22Rv1 (cell line): ENCODE measurements around the gene OR6C1.
"Not testable (repeated sequence)": the region's sequence is repeated elsewhere in the genome, so short reads cannot be mapped to it uniquely, and the experiment has no call there.

Source experiments
- H3K27ac ChIP-seq: fragments of 450-650 bp; 2 replicates; pipeline ENCODE4 v1.5.1; 2017
- ZFX ChIP-seq: fragments of 450-650 bp; IDR thresholded peaks from 2 replicates; pipeline ENCODE4 v1.6.1; 2017; ENCODE audit warnings: antibody characterized with exemption, borderline replicate concordance
- TF ChIP-seq, protein P1 (sequence below): fragments of 450-650 bp; IDR thresholded peaks from 2 replicates; pipeline ENCODE4 v1.5.1; 2017; ENCODE audit warnings: mild to moderate bottlenecking

Gene OR6C1

GRCh38 chr12:55314043-55314442 is at the start of gene OR6C1:
Gene OR6C1 (plus strand): TSS chr12:55314343. CDS start chr12:55320600, 6,257 bp downstream.
- H3K27ac ChIP-seq, result no peak within 1 kb of the TSS
- TF ChIP-seq, protein P1, sequence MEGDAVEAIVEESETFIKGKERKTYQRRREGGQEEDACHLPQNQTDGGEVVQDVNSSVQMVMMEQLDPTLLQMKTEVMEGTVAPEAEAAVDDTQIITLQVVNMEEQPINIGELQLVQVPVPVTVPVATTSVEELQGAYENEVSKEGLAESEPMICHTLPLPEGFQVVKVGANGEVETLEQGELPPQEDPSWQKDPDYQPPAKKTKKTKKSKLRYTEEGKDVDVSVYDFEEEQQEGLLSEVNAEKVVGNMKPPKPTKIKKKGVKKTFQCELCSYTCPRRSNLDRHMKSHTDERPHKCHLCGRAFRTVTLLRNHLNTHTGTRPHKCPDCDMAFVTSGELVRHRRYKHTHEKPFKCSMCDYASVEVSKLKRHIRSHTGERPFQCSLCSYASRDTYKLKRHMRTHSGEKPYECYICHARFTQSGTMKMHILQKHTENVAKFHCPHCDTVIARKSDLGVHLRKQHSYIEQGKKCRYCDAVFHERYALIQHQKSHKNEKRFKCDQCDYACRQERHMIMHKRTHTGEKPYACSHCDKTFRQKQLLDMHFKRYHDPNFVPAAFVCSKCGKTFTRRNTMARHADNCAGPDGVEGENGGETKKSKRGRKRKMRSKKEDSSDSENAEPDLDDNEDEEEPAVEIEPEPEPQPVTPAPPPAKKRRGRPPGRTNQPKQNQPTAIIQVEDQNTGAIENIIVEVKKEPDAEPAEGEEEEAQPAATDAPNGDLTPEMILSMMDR, result no peak
- no peak for TF ChIP-seq ZFX

GRCh38 chr12:55280991-55281390 is 33.2 kb upstream of the OR6C1 start:
- TF ChIP-seq, protein P1, result no peak
- no peak for TF ChIP-seq ZFX
- H3K27ac ChIP-seq, result no peak overlapping the region

- no peak for TF ChIP-seq ZFX
- TF ChIP-seq, protein P1, result no peak
Observed at GRCh38 chr12:55289999-55290398, 24.1 kb upstream of the OR6C1 start.

DNA sequence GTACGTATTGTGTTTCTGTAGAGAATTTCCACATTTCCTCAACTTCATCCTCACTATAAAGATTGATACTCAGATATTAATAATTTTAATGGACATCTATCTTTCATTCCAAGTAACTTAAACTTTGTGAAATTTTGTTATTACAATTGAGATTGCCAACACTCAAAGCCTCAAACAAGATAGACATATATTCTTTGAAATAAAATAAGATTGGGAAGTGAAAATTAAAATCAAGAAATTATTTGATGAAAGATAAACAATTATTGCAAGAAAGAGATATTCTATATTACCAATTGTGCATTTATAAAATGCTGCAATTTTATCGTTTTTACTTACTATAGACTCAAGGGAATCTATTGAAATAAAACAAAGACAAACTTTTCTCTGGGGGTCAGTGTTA is 17.7 kb upstream of the OR6C1 start, which contains the start of gene OR6C6:
OR6C6 (minus strand) TSS at position 101 of the 400 bp plus-strand sequence. CDS start 1,337 bp downstream, outside the sequence.
- TF ChIP-seq, protein P1, result no peak
- TF ChIP-seq ZFX, result no peak
- H3K27ac ChIP-seq, result no peak within 1 kb of the TSS

More at GRCh38 chr12:55289999-55290398, 24.1 kb upstream of the OR6C1 start:
- no peak overlapping the region for H3K27ac ChIP-seq

GRCh38 chr12:55320201-55320600 is 6.1 kb downstream of the OR6C1 start:
- no peak for TF ChIP-seq ZFX
- TF ChIP-seq, protein P1, result no peak

GRCh38 chr12:55325801-55326200 is 11.7 kb downstream of the OR6C1 start:
- not testable (repeated sequence) for H3K27ac ChIP-seq

More at GRCh38 chr12:55320201-55320600, 6.1 kb downstream of the OR6C1 start:
- no peak overlapping the region for H3K27ac ChIP-seq

DNA sequence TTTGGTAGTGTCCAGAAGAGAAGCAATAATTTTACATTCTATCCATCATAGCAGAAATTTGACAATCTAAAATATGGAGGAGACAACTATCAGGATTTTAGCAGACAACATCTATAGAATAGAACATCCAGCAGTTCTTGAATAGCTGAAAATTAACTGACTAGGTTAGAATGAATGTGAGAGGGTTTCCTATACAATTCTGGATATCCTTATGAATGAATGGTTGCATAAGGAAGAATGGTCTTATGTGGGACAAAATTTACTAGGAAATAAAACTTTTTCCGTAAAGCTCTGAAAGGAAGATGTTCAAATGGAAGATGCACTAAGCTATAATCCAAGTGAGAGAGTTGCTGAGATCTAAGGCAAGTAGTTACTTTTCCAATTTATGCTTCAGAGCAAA is 16.3 kb downstream of the OR6C1 start, which contains the start of gene OR6C3:
OR6C3 (plus strand) TSS at position 301 of the 400 bp plus-strand sequence. CDS start 955 bp downstream, outside the sequence.
- TF ChIP-seq ZFX, result no peak
- TF ChIP-seq, protein P1, result no peak
- H3K27ac ChIP-seq, result no peak within 1 kb of the TSS

DNA sequence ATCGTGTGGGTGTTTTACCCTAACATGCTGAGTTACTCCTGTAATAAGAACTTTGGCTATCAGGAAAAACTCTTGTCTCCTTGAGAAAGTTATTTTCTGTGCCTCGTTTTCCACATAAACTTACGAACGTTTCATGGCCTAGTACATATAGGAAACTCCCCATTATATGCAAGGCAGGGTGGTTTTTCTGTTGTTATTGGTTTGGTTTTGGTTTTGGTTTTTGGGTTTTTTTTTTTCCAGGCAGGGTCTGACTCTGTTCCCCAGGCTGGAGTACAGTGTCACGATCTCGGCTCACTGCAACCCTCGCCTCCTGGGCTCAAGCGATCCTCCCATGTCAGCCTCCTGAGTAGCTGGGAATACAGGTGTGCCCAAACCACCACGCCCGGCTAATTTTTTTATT is 21.9 kb downstream of the OR6C1 start:
- TF ChIP-seq, protein P1, result no peak
- no peak for TF ChIP-seq ZFX
- no peak overlapping the region for H3K27ac ChIP-seq

DNA sequence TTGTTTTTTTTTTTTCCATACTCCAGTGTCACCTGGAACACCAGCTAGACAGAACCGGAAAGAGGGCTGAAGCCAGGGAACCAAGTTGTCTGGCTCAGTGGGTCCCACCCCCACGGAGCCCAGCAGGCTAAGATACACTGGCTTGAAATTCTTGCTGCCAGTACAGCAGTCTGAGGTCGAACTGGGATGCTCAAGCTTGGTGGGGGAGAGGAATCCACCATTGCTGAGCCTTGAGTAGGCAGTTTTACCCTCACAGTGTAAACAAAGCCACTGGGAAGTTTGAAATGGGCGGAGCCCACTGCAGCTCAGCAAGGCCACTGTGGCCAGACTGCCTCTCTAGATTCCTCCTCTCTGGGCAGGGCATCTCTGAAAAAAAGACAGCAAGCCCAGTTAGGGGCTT is 41.2 kb downstream of the OR6C1 start:
- H3K27ac ChIP-seq, result not testable (repeated sequence)
